Fibroblast of lung (primary cell): Measurements from ENCODE around the gene IL2RA.

Experiments
- EZH2 ChIP-seq: IDR thresholded peaks from 2 replicates; pipeline ENCODE4 v1.5.1; 2012; ENCODE audit warnings: low read length, control low read depth, mild to moderate bottlenecking; ENCODE audit errors: missing control alignments
- TF ChIP-seq, protein P1 (sequence below), 2 donors: IDR thresholded peaks in 1 of 2; conservative IDR thresholded peaks in 1 of 2; 1 replicate in 1 of 2; 2 replicates in 1 of 2; pipeline ENCODE4 v1.5.1; 2011 to 2012; ENCODE audit warnings: low read length in 2 of 2, control low read depth in 1 of 2, inconsistent platforms in 1 of 2, low read depth in 1 of 2, mild to moderate bottlenecking in 1 of 2

DNA sequence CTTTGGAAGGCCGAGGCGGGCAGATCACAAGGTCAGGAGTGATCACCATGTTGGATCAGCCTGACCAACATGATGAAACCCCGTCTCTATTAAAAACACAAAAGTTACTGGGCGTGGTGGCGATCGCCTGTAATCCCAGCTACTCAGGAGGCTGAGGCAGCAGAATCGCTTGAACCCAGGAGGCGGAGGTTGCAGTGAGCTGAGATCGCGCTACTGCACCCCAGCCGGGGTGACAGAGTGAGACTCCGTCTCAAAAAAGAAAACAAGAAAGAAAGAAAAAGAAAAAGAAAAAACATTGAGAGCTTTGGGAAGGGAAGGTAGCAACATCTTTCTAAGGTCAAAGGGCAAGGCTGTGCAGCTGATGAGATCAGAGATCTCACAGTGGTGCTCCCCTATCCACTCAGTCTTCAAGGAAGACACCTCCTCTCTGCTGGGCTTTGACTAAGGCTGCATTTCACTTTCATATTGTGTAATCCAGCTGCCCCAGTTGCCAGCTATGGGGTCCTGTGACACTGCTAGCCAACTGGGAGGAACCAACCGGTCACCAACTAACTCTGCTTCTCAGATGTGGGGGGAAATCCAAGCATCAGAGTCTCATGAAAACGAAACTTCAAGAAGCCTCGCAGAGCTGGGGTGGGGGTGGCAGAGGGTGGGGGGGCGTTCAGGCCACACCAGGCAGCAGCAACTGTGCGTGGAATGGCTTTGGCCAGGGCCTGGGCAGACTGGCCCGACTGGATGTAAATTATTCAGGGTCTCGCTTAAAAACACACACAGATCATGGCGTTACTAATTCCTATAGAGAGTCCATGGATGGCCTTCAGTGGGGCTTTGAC lies 86.3 kb downstream of the IL2RA start:
- TF ChIP-seq, protein P1, sequence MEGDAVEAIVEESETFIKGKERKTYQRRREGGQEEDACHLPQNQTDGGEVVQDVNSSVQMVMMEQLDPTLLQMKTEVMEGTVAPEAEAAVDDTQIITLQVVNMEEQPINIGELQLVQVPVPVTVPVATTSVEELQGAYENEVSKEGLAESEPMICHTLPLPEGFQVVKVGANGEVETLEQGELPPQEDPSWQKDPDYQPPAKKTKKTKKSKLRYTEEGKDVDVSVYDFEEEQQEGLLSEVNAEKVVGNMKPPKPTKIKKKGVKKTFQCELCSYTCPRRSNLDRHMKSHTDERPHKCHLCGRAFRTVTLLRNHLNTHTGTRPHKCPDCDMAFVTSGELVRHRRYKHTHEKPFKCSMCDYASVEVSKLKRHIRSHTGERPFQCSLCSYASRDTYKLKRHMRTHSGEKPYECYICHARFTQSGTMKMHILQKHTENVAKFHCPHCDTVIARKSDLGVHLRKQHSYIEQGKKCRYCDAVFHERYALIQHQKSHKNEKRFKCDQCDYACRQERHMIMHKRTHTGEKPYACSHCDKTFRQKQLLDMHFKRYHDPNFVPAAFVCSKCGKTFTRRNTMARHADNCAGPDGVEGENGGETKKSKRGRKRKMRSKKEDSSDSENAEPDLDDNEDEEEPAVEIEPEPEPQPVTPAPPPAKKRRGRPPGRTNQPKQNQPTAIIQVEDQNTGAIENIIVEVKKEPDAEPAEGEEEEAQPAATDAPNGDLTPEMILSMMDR (conservative IDR thresholded peaks at IDR 0.05 in 1 of 2, IDR thresholded peaks at IDR 0.05 in 1 of 2; ENCODE audit: low read depth in 1 of 2, low read length in 2 of 2): no peak
- no peak for TF ChIP-seq EZH2
